Bone marrow (tissue), 2 donors: ENCODE data around the gene GPRC5A.

Source experiments
- DNase-seq, 2 donors: peaks; one replicate each; lab custom pipeline; 2025; lab: John Stamatoyannopoulos, UW

GPRC5A gene

GRCh38 chr12:12885096-12885792 lies 6.1 kb upstream of the GPRC5A start:
- DNase-seq: no peak

- no peak for DNase-seq
Measured at GRCh38 chr12:12887471-12887870, 3.9 kb upstream of the GPRC5A start.

GRCh38 chr12:12889701-12890100 lies 1.7 kb upstream of the GPRC5A start:
- no peak for DNase-seq

GRCh38 chr12:12890543-12891079 lies 751 bp upstream of the GPRC5A start:
- no peak for DNase-seq

- DNase-seq: no peak
Measured at GRCh38 chr12:12891881-12892355, 556 bp downstream of the GPRC5A start.

- DNase-seq: no peak
Measured at GRCh38 chr12:12892681-12893141, 1.3 kb downstream of the GPRC5A start.

- no peak for DNase-seq
Measured at GRCh38 chr12:12893438-12893837, 2.1 kb downstream of the GPRC5A start.

- no peak for DNase-seq
Measured at GRCh38 chr12:12896260-12896659, 4.9 kb downstream of the GPRC5A start.

GRCh38 chr12:12897302-12897701 lies 5.9 kb downstream of the GPRC5A start:
- no peak for DNase-seq

GRCh38 chr12:12898136-12898717 lies 6.9 kb downstream of the GPRC5A start:
- no peak for DNase-seq

- DNase-seq: no peak
Measured at GRCh38 chr12:12898911-12899511, 7.6 kb downstream of the GPRC5A start.

- no peak for DNase-seq
Measured at GRCh38 chr12:12899530-12900380, 8.4 kb downstream of the GPRC5A start.

- no peak for DNase-seq
Measured at GRCh38 chr12:12900786-12901157, 9.4 kb downstream of the GPRC5A start.

GRCh38 chr12:12901158-12901791 lies 9.9 kb downstream of the GPRC5A start:
- no peak for DNase-seq

GRCh38 chr12:12902036-12902435 lies 10.7 kb downstream of the GPRC5A start:
- DNase-seq: no peak

GRCh38 chr12:12903642-12904609 lies 12.6 kb downstream of the GPRC5A start:
- no peak for DNase-seq

GRCh38 chr12:12907552-12907951 lies 16.2 kb downstream of the GPRC5A start:
- DNase-seq: no peak

- DNase-seq: no peak
Measured at GRCh38 chr12:12908252-12908651, 16.9 kb downstream of the GPRC5A start.

- DNase-seq: no peak
Measured at GRCh38 chr12:12908711-12909110, 17.3 kb downstream of the GPRC5A start.

GRCh38 chr12:12909228-12909994 lies 18.0 kb downstream of the GPRC5A start:
- peak in 1 of 2 donors; percentile 37 for DNase-seq
